Lung (tissue), 12 donors: ENCODE measurements around the gene BMP7. TPM values are rescaled to one million over a fixed set of nuclear protein-coding genes. Genes with fewer than 3 reads are reported as not detected.

ENCODE experiments used
- ATAC-seq: fragments of 200-7000 bp; cut with Tn5 transposase; one replicate; pipeline ENCODE4 v1.9.1; 2020; ENCODE audit warnings: moderate number of reproducible peaks; ENCODE audit not compliant: insufficient read depth, low FRiP score
- DNase-seq, 3 donors: peaks; one replicate each; pipeline ENCODE4 v3.0.0-alpha.2; 2013 to 2017
- H3K27ac ChIP-seq, 2 donors: one replicate each; pipeline ENCODE4 v1.5.1; 2013; ENCODE audit warnings: mild to moderate bottlenecking in 2 of 2, moderate library complexity in 2 of 2, control low read depth in 1 of 2, inconsistent platforms in 1 of 2, low read depth in 1 of 2, low read length in 1 of 2
- H3K27me3 ChIP-seq, 3 donors: one replicate each; pipeline ENCODE4 v1.5.1; 2013; ENCODE audit warnings: low read length in 2 of 3; ENCODE audit not compliant: control insufficient read depth in 3 of 3, insufficient read depth in 3 of 3
- H3K36me3 ChIP-seq, 4 donors: one replicate each; pipeline ENCODE4 v1.5.1; 2013; ENCODE audit warnings: low read length in 4 of 4, mild to moderate bottlenecking in 1 of 4, moderate library complexity in 1 of 4; ENCODE audit not compliant: control insufficient read depth in 4 of 4, insufficient read depth in 4 of 4
- H3K4me1 ChIP-seq, 5 donors: one replicate each; pipeline ENCODE4 v1.5.1; 2013; ENCODE audit warnings: low read length in 5 of 5, mild to moderate bottlenecking in 2 of 5, moderate library complexity in 1 of 5; ENCODE audit not compliant: control insufficient read depth in 5 of 5, insufficient read depth in 5 of 5
- H3K4me3 ChIP-seq: one replicate; pipeline ENCODE4 v1.5.1; 2013; ENCODE audit warnings: mild to moderate bottlenecking, control low read depth, moderate library complexity
- H3K9ac ChIP-seq, 2 donors: one replicate each; pipeline ENCODE4 v1.5.1; 2013; ENCODE audit warnings: low read length in 2 of 2, control low read depth in 1 of 2; ENCODE audit not compliant: insufficient read depth in 1 of 2
- H3K9me3 ChIP-seq, 4 donors: one replicate each; pipeline ENCODE4 v1.5.1; 2013; ENCODE audit warnings: low read length in 3 of 4, mild to moderate bottlenecking in 1 of 4, moderate library complexity in 1 of 4; ENCODE audit not compliant: control insufficient read depth in 4 of 4, insufficient read depth in 3 of 4
- CTCF ChIP-seq: IDR thresholded peaks from 2 replicates; pipeline ENCODE4 v1.5.1; 2012; ENCODE audit warnings: mild to moderate bottlenecking; ENCODE audit errors: control extremely low read depth, extremely low read depth
- WGBS, 2 donors: extraction: QIAGEN DNeasy Blood & Tissue Kit; methylation state at CpG; one replicate each; pipeline ENCODE4 v1.1.7; 2013; 5-methylcytosine and 5-hydroxymethylcytosine counted together
- polyA plus RNA-seq, 2 donors: library from polyadenylated mRNA; stranded (reverse); fragments of 200-250 nt; gene quantifications; one replicate each; pipeline ENCODE4 v1.2.1, GENCODE V29; 2013
- total RNA-seq, 2 donors: library from RNA; depleted of rRNA in 1 of 2; stranded (reverse); fragments of >200 nt in 1 of 2; gene quantifications; one replicate each; pipeline ENCODE4 v1.2.1, GENCODE V29; 2014 to 2021
- donor health status: control.
- donor health status: control.
- donor health status: Bipolar disorder and iron deficiency.
- donor health status: healthy.
- donor health status: DM: yes; HTN: yes; CAD: no.

BMP7 gene
- total and polyA plus RNA-seq, 4 donors, result 0.67 to 10.3 (median 1.4) TPM

- Histone ChIP-seq H3K9me3 (no peaks in the 10 kb centered on the region), H3K4me1 (peaks cover 0 to 5% (median 0%) of the 10 kb centered on the region in 5 donors), H3K36me3 (no peaks in the 10 kb centered on the region), H3K9ac (no peak overlapping the region), H3K27me3 (no peaks in the 10 kb centered on the region), H3K4me3 (no peak overlapping the region), H3K27ac (no peak overlapping the region)
- WGBS, 2 donors, result 81 to 82% methylated on average over 17 of the region's 17 CpGs
- TF ChIP-seq CTCF, result no peak
- DNase-seq, result no peak
- no peak for ATAC-seq
These were observed 128.0 kb downstream of the BMP7 start for GRCh38 chr20:57138198-57138995.

GRCh38 chr20:57137676-57138075 lies 128.8 kb downstream of the BMP7 start:
- no peak for TF ChIP-seq CTCF
- Histone ChIP-seq H3K27me3 (no peaks in the 10 kb centered on the region), H3K36me3 (no peaks in the 10 kb centered on the region), H3K4me3 (no peak overlapping the region), H3K4me1 (peaks cover 0 to 5% (median 0%) of the 10 kb centered on the region in 5 donors), H3K27ac (no peak overlapping the region), H3K9ac (no peak overlapping the region), H3K9me3 (no peaks in the 10 kb centered on the region)
- ATAC-seq (no peak), DNase-seq (no peak)
- 96 to 97% methylated on average over 1 of the region's 1 CpG for WGBS, 2 donors

- 87 to 92% methylated on average over 7 of the region's 7 CpGs for WGBS, 2 donors
- H3K4me1 ChIP-seq, result peaks cover 0 to 5% (median 0%) of the 10 kb centered on the region in 5 donors
These were observed 129.7 kb downstream of the BMP7 start for GRCh38 chr20:57136734-57137133.

More at GRCh38 chr20:57136734-57137133, 129.7 kb downstream of the BMP7 start:
- Histone ChIP-seq H3K9ac (no peak overlapping the region), H3K4me3 (no peak overlapping the region), H3K9me3 (no peaks in the 10 kb centered on the region), H3K27me3 (no peaks in the 10 kb centered on the region), H3K36me3 (no peaks in the 10 kb centered on the region), H3K27ac (no peak overlapping the region)
- no peak for DNase-seq
- no peak for TF ChIP-seq CTCF
- ATAC-seq, result no peak
